ENCODE measurements around the gene HPS5.

GRCh38 chr11:18368221-18368620, 46.3 kb upstream of the HPS5 start:
- TF ChIP-seq CTCF (IDR thresholded peaks at IDR 0.05) (no peak), POLR2A (IDR thresholded peaks at IDR 0.05) (no peak)
